Right lobe of liver (tissue), 4 donors: Measurements from ENCODE around the gene FAM240A.

Experiments used
- CTCF ChIP-seq, 4 donors: fragments of 200-600 bp in 3 of 4; fragments of 450-650 bp in 1 of 4; IDR thresholded peaks; one replicate each; pipeline versions ENCODE4 v1.5.1 to v1.8.0; 2016 to 2022; ENCODE audit warnings: antibody characterized with exemption in 4 of 4, mild to moderate bottlenecking in 2 of 4
- POLR2A ChIP-seq: fragments of 450-650 bp; IDR thresholded peaks from one replicate; pipeline ENCODE4 v1.6.1; 2017; ENCODE audit warnings: antibody characterized with exemption, mild to moderate bottlenecking
- donor health status: DM: no; HTN: no; CAD: no.
- donor health status: DM: no; HTN: no; CAD: no.
- donor health status: DM: no; HTN: yes; CAD: no.

DNA sequence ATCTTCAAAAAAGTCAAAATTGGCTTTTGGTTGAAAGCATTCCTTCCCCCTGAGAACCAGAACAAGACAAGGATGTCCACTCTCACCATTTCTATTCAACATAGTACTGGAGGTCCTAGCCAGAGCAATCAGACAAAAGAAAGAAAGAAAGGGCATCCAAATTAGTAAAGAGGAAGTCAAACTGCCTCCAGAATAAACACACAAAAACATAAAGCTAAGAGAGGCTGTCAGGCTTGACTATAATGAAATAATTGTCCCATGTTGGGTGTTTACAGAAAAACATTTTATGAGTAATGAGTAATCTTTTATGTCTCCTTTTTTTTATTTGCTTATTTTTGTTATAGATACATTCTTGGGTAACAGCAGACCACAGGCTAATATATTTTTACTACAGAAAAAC lies 18.3 kb upstream of the FAM240A start:
- no peak for TF ChIP-seq CTCF (IDR thresholded peaks at IDR 0.05)
- TF ChIP-seq POLR2A, result no peak
